UCSD-AML1 (cell line): Measurements from ENCODE around the gene CPNE1.

Experiments
- DNase-seq: peaks from one replicate; lab custom pipeline; 2025; ENCODE audit not compliant: unreplicated experiment; lab: John Stamatoyannopoulos, UW

CPNE1 gene

DNA sequence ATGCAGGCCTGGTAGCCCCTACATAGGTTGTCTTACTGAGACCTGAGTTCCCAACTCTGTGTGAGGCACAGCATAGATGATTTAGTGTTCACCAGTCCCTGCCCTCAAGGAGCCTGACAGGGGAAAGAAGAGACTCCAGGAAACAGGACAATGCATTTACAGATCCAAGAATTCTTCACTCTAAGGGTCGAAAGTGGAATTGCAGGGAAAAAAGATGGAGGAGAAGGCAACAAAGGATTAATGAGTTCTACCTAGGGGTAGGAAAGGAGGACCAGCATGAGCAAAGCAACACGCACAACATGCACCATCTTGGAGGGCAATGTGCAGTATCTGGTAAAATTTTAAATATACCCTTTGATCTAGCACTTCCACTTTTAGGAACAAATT is 43.1 kb downstream of the CPNE1 start:
- DNase-seq: no peak

DNA sequence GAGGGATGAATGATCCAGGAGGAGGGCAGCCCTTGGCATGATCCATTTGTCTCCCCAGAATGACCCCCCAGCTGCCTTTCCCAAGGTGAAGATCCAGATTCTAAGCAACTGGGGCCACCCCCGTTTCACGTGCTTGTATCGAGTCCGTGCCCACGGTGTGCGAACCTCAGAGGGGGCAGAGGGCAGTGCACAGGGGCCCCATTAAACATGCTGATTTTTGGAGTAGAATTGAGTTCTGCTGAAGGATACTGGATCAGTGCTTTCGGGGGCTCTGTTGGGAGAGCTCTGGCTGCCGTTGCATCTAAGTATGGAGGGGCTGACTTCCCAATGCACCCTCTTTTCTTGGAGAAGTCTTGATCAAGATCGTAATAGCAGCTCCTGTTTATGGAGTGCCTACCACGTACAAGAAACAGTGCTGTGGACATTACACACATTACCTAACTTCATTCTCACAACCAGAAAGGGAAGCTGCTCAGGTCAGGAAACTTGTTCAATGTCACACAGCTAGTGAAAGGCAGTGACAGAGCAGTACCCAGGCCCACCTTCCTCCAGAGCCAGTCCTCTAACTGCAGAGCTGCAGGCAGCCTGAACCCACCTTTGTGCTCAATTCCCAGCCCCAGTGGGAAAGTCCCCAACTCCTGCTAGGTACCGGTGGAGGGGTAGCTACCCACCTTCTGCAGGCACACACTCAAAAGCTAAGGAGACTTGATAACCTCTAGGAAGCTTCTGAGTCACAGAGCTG is 43.7 kb downstream of the CPNE1 start:
- no peak for DNase-seq

DNA sequence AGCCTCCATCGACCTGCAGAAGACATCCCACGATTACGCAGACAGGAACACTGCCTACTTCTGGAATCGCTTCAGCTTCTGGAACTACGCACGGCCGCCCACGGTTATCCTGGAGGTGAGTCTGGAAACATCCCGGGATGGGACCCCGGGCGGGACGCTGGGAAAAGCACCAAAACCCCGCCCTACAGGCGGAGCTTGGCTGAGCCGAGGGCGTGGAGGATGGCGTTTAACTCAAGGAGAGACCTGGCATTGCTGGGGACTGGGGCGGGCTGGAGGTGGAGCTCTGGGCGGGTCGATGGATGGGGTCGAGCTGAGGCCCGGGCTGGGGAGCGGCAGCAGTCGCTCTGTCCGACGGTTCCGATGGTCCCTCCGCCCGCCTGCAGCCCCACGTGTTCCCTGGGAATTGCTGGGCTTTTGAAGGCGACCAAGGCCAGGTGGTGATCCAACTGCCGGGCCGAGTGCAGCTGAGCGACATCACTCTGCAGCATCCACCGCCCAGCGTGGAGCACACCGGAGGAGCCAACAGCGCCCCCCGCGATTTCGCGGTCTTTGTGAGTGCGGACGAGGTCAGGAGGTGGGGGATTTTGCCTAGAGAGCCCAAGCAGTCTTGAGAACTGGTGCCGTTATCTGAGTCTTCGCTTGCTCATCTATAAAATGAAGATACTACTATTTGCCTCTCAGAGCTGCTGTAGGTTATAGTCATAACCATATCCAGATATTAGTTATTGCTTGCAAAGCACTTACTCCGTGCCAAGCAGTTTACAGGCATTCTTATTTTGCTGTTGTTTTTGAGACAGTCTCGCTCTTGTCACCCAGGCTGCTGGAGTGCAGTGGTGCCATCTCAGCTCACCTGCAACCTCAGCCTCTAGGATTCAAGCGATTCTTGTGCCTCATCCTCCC is 45.3 kb downstream of the CPNE1 start:
- peak; percentile 82 for DNase-seq

DNA sequence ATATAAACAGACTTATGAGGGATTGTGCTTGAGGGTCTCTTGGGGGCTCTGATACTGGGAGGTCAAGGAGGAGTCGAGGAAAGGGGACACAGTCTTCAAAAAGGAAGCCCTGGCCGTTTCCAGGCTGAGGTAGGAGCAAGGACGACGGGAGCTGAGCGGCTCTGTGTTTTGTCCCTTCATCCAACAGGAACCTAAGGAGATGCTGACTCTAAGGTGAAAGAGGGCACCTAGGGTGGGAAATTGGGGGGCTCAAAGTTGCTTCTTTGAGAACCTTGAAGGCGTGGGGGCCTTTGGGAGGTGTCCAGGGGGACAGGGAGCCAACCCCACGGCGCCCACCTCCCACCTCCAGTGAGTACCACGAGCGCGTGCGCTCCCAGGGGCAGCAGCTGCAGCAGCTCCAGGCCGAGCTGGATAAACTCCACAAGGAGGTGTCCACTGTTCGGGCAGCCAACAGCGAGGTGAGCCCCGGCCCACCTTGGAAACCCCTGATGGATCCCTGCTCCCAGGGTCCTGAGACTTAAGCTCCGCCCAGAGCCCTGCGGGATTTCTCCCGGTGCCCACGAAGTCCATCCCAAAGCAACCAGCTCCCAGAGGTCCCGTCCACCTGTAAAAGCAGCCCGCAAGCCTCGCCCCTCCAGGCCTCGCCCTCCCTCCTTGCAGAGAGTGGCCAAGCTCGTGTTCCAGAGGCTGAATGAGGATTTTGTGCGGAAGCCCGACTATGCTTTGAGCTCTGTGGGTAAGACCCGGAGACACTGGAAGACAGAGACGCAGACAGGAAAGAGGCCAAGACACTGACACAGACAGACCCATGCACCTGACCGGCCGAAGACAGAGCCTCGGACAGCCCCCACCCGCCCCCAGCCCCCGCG is 46.2 kb downstream of the CPNE1 start:
- DNase-seq: no peak

DNA sequence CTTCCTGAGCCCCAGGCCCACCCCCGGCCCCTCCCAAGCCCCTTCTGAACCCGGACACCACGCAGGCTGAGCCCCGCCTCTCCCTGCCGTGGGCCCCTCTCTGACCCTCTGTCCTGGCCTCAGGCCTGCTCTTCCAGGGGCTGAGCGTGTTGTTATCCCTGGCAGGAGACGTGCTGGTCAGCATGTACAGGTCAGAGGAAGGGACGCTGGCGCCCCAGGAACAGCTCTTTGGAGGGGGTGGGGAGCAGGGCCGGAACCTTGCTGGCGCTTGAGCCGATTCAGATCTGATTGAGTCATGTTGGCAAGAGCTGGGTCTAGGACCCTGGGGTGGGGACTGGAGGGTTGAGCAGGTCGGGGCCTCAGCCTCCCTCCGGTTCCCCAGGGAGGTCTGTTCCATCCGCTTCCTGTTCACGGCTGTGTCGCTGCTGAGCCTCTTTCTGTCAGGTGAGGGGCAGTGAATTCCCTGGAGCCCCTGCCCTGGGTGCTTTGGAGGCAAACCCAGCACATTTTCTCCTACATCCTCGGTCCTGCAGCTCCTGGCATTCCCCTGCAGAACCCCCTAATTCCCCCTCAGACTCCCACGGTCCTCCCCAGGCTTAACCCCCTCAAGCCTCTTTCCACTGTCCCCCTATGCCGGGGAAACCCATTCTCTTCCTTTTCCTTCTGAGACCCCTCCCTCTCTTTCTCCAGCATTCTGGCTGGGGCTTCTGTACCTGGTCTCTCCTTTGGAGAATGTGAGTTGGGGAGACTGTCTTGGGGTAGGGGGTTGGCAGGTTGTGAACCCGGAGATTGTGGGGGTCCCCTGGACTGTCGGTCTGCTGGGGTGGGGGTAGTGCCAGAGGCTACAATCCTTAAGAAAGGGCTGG is 47.1 kb downstream of the CPNE1 start:
- no peak for DNase-seq

DNA sequence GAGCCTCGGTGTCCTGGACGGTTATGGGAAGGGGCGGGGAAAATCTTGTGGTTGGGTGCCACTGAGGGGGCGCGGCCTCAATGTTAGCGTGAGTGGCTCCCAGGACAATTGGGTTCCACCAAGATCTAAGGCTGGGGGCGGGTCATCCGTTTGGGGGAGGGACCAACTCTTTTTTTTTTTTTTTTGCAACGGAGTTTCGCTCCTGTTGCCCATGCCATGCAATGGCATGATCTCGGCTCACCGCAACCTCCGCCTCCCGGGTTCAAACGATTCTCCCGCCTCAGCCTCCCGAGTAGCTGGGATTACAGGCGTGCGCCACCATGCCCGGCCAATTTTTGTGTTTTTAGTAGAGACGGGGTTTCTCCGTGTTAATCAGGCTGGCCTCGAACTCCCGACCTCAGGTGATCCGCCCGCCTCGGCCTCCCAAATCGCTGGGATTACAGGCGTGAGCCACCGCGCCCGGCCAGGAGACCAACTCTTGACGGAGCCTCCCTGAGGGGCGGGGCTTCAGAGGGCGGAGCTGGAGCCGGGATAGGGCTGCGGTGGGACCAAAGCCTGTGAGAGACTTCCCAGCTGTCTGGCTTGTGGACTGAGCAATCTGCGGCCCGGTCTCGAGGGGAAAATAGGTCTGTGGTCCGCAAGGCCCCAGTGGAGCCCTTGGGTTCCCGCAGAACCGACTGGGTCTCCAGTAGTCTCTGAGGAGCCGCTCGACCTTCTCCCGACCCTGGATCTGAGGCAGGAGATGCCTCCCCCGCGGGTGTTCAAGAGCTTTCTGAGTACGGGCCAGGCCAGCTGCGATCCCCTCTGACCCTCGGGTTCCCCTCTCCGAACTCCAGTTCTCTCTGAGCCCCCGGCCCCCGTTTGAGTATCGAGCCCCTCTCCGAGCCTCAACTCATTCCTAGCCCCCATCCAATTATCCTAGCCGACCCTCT is 48.0 kb downstream of the CPNE1 start:
- DNase-seq: peak; percentile 71

DNA sequence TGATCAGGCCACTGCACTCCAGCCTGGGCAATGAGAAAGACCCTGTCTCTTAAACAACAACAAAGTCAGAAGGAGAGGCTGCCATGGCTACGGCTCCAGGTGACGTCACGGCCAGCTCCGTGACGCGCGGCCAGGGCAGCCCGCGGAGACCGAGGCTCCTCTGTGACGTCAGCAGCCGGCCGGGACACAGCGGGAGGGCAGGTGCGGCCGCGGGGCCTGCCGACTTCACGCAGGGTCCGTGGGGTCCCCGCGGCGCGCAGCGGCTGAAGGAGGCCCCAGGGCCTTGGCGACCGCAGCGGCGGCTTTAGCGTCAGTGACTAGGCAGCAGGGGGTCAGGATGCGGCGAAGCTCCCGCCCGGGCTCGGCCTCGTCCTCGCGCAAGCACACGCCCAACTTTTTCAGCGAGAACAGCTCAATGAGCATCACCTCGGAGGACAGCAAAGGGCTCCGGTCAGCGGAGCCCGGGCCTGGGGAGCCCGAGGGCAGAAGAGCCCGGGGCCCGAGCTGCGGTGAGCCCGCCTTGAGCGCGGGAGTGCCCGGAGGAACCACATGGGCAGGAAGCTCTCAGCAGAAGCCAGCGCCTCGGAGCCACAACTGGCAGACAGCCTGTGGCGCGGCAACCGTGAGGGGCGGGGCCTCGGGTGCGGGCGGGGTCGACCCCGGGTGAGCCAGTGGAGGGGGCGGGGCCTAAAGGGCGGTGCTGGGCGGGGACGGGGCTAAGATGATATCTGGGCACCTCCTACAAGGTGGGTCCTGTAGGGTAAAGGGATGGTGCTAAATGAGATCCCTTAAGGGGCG is 48.8 kb downstream of the CPNE1 start, which contains the start of gene SPAG4:
Gene SPAG4, plus strand, starts transcription at position 163 of the 798 bp plus-strand sequence. Its CDS starts 175 bp downstream, at position 338.
- peak; percentile 100 for DNase-seq

DNA sequence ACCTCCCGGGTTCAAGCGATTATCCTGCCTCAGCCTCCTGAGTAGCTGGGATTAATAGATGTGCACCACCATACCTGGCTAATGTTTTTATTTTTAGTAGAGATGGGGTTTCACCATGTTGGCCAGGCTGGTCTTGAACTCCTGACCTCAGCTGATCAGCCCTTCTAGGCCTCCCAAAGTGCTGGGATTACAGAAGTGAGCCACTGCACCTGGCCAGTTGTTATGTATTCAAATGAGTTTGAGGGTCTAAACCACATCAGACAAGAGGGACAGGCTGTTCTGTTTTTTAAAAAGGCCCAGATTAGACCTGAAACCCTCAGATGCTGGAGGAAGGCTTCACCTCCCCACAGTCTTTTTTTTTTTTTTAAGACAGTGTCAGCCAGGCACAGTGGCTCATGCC is 53.2 kb downstream of the CPNE1 start:
- no peak for DNase-seq

DNA sequence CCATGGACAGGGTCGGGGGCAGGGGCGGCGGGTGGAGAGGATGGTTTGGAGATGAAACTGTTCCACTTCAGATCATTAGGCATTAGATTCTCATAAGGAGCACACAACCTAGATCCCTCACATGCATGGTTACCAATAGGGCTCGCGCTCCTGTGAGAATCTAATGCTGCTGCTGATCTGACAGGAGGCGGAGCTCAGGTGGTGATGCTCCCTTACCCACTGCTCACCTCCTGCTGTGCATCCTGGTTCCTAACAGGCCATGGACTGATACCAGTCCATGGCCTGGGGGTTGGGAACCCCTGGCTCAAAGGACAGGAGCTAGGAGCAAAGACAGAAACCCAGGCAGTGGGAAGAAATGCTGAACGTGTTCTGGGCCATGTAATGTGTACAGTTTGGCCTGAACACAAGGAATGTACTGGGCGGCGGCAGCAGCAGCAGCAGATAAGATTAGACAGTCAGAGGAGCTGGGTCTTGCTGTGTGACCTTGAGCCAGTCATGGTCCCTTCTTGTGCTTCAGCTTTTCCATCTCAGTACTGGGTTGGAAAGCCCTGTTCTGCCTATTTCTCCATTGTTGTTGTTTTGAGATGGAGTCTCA is 53.8 kb downstream of the CPNE1 start:
- DNase-seq: no peak

DNA sequence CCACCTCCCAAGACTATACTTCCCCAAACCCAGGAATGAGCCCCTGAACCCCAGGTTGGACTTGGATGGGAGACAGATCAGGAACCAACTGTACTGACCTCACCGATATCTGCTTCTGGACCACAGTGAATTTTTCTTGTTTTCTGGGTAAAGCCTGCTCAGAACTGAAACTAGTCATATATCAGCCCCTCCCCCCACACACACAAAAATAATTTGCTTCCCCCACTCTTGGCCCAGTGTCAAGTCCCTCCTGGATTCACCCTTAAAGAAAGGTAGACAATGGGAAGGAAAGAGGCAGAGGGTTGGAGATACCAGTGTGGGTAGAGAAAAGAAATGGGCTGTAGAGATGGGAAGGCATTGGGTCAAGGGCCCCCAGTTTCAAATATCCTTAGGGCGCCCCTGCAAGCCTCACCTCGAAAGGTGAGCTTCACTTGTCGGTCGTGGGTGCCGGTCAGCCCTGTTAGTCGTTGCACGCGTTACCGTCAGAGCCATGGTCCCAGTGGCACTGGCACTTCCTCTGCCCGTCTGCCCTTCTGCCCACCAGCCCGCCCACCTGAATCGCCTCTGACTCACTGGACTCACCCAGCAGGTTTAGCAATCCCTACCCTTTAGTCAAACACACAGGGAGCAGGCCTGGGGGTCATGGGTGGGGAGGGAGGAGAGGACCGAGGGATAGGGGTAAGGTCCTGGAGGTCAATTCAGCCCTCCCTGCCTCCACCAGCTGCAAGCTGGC is 57.5 kb downstream of the CPNE1 start:
- DNase-seq: no peak

DNA sequence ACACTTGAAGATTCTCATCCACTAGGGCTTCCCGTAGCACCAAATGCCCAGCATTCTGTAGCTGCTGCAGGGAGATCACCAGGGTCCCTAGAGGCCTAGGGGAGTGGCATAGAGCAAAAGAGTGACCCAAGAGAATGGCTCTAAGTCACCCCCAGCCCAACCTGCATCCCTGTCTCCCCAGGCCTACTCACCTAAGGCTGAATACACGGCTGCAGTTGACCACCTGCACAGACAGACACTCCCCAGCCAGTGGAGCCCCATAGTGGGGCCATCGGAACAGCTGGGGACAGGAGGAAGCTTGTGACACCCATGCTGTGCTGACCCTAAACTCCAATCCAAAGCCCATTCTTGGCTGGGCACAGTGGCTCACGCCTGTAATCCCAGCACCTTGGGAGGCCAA is 58.6 kb downstream of the CPNE1 start:
- no peak for DNase-seq

DNA sequence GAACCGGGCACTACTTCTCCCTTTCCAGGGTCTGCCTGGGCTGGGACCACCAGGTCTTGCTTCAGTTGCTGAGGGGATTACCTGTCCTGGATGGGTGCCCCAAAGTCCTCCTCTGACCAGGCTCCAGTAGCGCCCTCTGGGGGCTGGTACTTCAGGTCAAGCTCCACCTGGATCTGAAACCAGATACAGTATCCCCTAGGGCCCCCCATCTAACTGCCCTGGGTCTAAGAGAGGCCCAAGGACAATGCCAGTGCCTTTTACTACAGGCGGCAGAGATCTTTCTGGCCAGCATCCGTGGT is 60.3 kb downstream of the CPNE1 start:
- peak; percentile 32 for DNase-seq

DNA sequence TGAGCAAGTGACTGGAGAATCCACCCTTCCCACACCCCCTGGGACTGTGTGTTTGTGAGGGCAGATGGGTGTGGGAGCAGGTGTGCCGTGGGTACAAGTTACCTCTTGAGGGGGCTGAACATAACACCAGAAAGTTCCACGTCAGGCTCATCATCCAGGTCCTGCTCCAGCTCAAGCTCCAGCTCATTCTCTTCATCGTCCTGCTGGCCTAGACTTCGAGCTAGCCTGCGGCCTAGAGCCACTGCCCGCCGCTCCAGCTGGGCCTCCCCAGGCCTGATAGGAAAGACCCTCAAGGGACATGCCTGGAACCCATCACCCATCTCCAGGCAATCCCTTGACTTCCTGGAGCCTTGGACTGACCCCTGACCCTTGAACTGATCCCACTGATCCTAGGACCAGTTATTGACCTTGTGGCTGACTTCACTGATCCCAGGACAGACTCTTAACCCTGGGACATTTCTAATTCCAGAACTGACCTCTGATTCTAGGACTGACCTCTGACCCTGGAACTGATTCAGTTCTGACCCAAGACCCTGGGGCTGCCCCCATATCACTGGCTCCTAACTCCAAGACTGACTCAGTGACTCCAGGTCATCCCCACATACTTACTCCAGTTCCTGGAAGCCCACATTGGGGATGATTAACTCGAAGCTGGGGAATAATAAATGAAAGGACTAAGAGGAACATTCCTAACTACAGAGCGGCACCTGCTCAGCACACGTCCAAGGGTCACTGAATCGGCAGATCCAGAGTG is 60.8 kb downstream of the CPNE1 start:
- DNase-seq: no peak

DNA sequence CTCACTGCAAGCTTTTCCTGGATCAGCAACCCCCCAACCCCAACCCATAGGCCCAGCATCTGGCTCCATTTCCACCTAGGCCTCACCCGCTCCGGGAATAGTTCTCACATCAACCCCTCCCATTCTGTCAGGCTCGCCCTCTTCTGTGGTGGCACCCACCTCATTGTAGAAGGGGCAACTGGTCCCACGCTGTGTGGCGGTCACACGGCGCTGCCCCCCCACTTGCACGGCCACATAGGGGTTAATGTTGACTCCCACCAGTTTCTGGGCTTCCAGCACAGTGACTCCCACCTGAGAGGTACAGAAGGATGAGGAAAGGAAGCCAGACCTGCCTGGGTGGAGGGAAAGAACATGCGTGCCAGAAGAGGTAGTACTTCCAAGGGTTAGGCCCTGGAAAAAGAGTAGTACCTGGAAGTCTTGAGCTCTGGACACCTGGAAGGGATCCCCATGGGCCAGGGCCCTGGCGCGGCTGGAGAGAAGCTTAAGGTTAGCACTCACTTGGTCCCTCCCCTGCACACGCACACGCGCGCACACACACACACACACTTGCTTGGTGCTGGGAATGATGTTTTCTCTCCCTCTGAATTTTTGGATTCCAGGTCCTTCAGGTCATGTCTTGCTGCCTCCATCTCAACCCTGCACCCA is 61.7 kb downstream of the CPNE1 start:
- no peak for DNase-seq

DNA sequence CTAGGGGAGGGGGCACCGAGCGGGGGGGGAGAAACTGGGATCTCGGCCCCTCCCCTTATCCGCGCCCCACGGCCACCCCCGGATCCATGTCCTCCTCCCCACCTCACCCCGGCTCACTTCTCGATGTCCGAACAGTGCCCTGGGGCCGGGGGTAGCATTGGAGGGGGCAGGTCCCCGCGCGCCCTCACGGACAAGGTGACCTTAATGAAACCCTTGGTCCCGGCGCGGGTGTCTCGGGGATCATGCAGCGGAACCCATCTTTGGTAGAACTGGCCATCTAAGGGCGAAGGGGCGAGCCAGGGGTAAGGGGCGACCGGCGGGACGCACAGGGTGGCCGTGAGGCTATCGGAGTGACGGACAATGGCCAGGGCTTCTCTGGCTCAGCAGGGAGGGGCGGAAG is 62.7 kb downstream of the CPNE1 start:
- no peak for DNase-seq
